Stimulated activated CD8-positive, alpha-beta memory T cell treated with anti-CD3 and anti-CD28 coated beads, Interleukin-4, amount 100 ng/mL, for 1 hour (primary cell): Measurements from ENCODE around the gene KANSL1L.

Experiments used
- DNase-seq, 2 donors: peaks; one replicate each; pipeline ENCODE4 v3.0.0-alpha.2; 2020; ENCODE audit warnings: low read depth in 2 of 2, low spot score in 1 of 2

The KANSL1L gene

DNA sequence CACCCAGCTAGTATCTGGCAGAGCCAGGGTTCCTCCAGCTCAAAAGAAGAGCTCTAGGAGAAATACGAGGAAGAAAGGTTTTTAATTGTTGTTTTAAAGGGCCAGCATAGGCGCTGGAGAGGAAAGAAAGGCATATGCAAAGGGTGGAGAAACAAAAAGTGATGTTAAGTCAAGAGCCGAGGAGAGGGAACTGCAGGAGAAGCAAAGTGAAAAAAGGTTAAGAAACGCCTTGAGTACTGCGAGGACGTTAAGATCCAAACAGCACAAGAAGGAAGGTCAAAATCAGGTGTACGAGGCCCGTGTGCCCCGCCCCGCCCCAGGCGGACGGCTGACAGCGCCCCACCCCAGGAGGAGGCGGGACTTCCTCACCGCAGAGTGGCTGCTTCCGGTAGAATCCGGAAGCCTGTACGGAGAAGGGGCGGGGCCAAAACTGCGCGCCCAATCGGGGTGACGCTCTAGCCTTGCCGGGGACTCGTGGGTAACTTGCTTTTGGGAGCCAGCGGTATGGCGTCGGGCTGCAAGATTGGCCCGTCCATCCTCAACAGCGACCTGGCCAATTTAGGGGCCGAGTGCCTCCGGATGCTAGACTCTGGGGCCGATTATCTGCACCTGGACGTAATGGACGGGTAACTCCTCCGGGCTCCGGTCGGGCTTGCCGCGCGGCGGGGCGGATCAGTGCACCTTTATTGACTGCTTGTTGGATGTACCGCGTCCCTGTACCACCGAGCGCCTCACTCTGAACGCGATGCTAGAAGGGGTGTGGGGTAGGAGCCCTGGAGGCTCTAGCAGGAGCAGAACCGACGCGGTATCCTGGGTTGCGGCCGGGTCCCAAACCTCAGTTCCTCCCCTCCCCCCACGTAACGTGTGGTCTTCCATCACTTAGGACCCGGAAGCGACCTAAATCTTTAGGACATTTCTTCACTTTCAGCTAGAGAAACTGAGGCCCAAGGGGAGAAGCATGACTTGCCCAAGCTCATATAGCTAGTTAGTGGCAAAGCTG, 168.8 kb downstream of the KANSL1L start, which contains the start of gene RPE:
TSS of gene RPE (plus strand) at position 481 of the 1,000 bp plus-strand sequence. CDS start at position 505, 24 bp downstream.
- peak; percentile 96 to 98 for DNase-seq

DNA sequence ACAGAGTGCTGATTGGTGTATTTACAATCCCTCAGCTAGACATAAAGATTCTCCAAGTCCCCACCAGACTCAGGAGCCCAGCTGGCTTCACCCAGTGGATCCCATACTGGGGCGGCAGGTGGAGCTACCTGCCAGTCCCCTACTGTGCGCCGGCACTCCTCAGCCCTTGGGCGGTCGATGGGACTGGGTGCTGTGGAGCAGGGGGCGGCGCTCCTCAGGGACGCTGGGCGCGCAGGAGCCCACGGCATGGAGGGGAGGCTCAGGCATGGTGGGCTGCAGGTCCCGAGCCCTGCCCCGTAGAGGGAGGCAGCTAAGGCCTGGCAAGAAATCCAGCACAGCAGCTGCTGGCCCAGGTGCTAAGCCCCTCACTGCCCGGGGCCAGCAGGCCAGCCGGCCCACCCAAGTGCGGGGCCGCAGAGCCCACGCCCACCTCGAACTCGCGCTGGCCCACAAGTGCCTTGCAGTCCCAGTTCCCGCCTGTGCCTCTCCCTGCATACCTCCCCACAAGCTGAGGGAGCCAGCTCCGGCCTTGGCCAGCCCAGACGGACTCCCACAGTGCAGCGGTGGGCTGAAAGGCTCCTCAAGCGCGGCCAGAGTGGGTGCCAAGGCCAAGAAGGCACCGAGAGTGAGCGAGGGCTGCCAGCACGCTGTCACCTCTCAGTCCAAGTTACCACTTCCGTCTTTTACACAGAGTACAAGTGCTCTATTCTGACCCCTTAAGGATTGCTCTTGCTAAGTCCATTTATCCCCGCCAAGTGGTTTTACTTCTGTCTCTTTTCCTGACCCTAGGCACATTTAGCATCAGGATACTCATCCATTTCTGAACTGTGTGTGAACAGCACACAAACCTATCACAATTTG, 170.5 kb downstream of the KANSL1L start:
- no peak for DNase-seq

- no peak for DNase-seq
Observed at GRCh38 chr2:209998596-209998995, 172.6 kb downstream of the KANSL1L start.

- no peak for DNase-seq
Observed at GRCh38 chr2:209993968-209994367, 177.2 kb downstream of the KANSL1L start.

DNA sequence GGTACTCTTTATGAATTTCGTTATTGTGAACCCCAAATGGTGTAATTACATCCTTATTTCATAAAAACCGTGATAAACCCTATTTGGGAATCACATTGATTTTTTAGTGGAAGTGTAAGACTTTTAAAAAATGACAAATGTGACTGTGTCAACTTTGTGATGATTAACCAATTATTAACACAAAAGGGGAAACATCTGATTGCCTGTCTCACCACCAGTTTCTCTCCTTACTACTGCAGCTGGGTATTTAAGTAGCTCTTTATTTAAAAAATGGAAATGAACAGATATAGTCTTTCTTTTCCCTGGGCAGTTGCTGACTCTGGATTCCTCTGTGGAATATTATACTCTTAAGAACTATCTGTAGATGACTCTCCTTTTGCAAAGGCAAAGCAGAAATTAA, 180.4 kb downstream of the KANSL1L start:
- no peak for DNase-seq

DNA sequence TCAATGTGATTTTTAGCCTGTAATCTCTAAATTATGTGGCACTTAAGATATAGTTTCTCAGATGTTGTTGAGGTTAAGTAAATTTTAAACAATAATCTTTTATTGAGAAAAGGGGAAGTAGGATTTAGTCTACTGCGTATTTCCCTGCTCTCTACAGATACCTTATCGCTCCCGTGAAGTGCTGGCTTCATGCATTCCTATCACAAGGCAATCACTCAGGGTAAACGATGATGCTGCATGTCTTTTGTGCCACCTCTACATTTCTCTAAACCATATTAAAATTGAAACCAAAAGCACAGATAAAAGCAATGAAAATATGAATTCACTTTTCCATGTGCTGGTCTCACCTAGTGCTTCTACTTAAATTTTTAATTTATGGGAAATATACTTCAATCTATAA, 183.2 kb downstream of the KANSL1L start:
- no peak for DNase-seq

- no peak for DNase-seq
Observed at GRCh38 chr2:209986415-209986814, 184.8 kb downstream of the KANSL1L start.

- DNase-seq, result no peak
Observed at GRCh38 chr2:209985874-209986273, 185.3 kb downstream of the KANSL1L start.

- DNase-seq, result no peak
Observed at GRCh38 chr2:209984291-209984690, 186.9 kb downstream of the KANSL1L start.

DNA sequence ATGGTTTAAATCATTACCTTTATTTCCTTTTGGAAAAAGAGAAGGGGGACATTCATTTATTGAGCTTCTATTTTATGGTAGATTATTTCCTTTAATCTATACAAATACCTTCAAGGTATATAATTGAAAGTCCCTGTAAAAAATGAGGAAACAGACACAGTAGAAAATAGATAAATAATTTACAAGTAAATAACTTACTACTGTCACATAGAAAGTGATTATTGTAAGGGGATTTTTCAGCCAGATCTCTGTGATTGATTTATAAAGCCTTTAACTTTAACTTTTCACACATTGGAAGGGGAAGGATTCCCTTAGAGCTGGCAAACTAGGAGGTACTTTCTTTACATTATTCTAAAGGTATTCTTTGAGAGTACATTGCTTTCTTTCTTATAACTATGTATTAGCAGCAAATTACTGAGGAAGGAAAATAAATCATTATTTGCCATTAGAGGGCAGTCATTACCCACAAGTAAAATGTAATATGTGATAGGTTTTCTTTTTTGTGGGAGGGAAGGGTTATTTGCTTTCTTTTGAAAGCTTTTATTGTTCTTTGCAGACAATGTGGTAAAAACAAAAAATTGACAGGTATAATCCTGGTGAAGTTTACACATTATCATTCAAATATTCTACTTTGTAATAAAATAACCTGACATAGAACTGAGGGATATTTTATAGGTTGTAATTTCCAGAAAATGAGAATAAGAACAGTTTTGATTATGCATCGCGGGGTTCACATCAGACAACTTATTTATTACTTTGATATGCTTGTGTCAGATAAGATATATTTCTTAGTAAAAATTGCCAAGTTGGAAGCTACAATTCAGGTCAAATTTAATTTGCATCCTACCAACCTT, 193.6 kb downstream of the KANSL1L start:
- no peak for DNase-seq

- DNase-seq, result no peak
Observed at GRCh38 chr2:209976698-209977385, 194.4 kb downstream of the KANSL1L start.

GRCh38 chr2:209974576-209974975, 196.6 kb downstream of the KANSL1L start:
- DNase-seq, result no peak

GRCh38 chr2:209973328-209973727, 197.9 kb downstream of the KANSL1L start:
- DNase-seq, result no peak
